Jurkat, Clone E6-1 (cell line): ENCODE measurements around the gene PPARA.
"Not testable (repeated sequence)": the region's sequence is repeated elsewhere in the genome, so short reads cannot be mapped to it uniquely, and the experiment has no call there.

Experiments used
- DNase-seq: peaks from one replicate; pipeline ENCODE4 v3.0.0-alpha.2; 2011; ENCODE audit warnings: low read depth, low spot score
- H3K4me3 ChIP-seq: 2 replicates; pipeline ENCODE4 v1.5.1; 2011; ENCODE audit warnings: mild to moderate bottlenecking, low read length, control low read depth, moderate library complexity

The PPARA gene

GRCh38 chr22:46251266-46251665 lies 100.9 kb downstream of the PPARA start:
- no peak for DNase-seq
- H3K4me3 ChIP-seq = peak overlapping the region; percentile 78

- no peak overlapping the region for H3K4me3 ChIP-seq
- DNase-seq = no peak
Measured at GRCh38 chr22:46251816-46252380, 101.6 kb downstream of the PPARA start.

GRCh38 chr22:46256358-46256958 lies 106.1 kb downstream of the PPARA start:
- no peak overlapping the region for H3K4me3 ChIP-seq
- DNase-seq = no peak

GRCh38 chr22:46259374-46259773 lies 109.0 kb downstream of the PPARA start:
- H3K4me3 ChIP-seq = no peak overlapping the region
- DNase-seq = no peak

- DNase-seq = no peak
- no peak overlapping the region for H3K4me3 ChIP-seq
Measured at GRCh38 chr22:46260038-46260437, 109.7 kb downstream of the PPARA start.

- H3K4me3 ChIP-seq = no peak overlapping the region
- DNase-seq = no peak
Measured at GRCh38 chr22:46262449-46263215, 112.3 kb downstream of the PPARA start.

GRCh38 chr22:46263216-46263590 lies 112.9 kb downstream of the PPARA start, which contains the start of gene PKDREJ:
PKDREJ (minus strand) TSS chr22:46263343; CDS start chr22:46263322, 21 bp downstream.
- no peak within 1 kb of the TSS for H3K4me3 ChIP-seq
- no peak for DNase-seq

GRCh38 chr22:46264520-46264919 lies 114.2 kb downstream of the PPARA start:
- DNase-seq, H3K4me3 ChIP-seq: not testable (repeated sequence)

- not testable (repeated sequence) for H3K4me3 ChIP-seq, DNase-seq
Measured at GRCh38 chr22:46265627-46266026, 115.3 kb downstream of the PPARA start.

- no peak within 1 kb of the TSS for H3K4me3 ChIP-seq
- DNase-seq = no peak
Measured at GRCh38 chr22:46267431-46268279, 117.3 kb downstream of the PPARA start, which contains the start of gene TTC38. TTC38 (plus strand) TSS chr22:46268008; CDS start chr22:46268040, 32 bp downstream.

- no peak overlapping the region for H3K4me3 ChIP-seq
- DNase-seq = no peak
Measured at GRCh38 chr22:46269564-46269963, 119.2 kb downstream of the PPARA start.

GRCh38 chr22:46272196-46272595 lies 121.9 kb downstream of the PPARA start:
- DNase-seq = no peak
- no peak overlapping the region for H3K4me3 ChIP-seq

GRCh38 chr22:46272762-46273431 lies 122.6 kb downstream of the PPARA start:
- no peak for DNase-seq

GRCh38 chr22:46273432-46274148 lies 123.3 kb downstream of the PPARA start:
- DNase-seq = no peak
- H3K4me3 ChIP-seq = no peak overlapping the region

More at GRCh38 chr22:46272762-46273431, 122.6 kb downstream of the PPARA start:
- H3K4me3 ChIP-seq = no peak overlapping the region

- no peak for DNase-seq
- no peak overlapping the region for H3K4me3 ChIP-seq
Measured at GRCh38 chr22:46274381-46274780, 124.1 kb downstream of the PPARA start.

- no peak for DNase-seq
- no peak overlapping the region for H3K4me3 ChIP-seq
Measured at GRCh38 chr22:46275455-46276122, 125.3 kb downstream of the PPARA start.

GRCh38 chr22:46276563-46276962 lies 126.2 kb downstream of the PPARA start:
- no peak overlapping the region for H3K4me3 ChIP-seq
- no peak for DNase-seq
